HepG2 (cell line): ENCODE data around the gene ST6GALNAC6. TPM values are rescaled to one million over a fixed set of nuclear protein-coding genes. Genes with fewer than 3 reads are reported as not detected.
A peak's percentile ranks its signal among the peaks of the same experiment; 100 is the strongest.

Experiments
- ATAC-seq: fragments of 200-7000 bp; cut with Tn5 transposase; 3 replicates; pipeline ENCODE4 v1.9.1; 2020; ENCODE audit warnings: mild to moderate bottlenecking, moderate library complexity
- BruUV-seq: library from RNA; stranded (reverse); fragments of 400-500 nt; replicated peaks from 2 replicates; lab custom pipeline; 2021; lab: Mats Ljungman, UMichigan
- CTCF ChIA-PET: fragments of 300-600 bp; formaldehyde crosslinking; extraction: SDS; loops from one replicate; lab custom pipeline; 2021; ENCODE audit warnings: low total read pairs, inconsistent platforms, low intra/inter-chr PET ratio; lab: Yijun Ruan, JAX
- POLR2A ChIA-PET: fragments of 350-600 bp; sonication (Branson Sonifier 250); formaldehyde crosslinking; loops from one replicate; lab custom pipeline; 2020; ENCODE audit warnings: antibody characterized with exemption, inconsistent platforms; lab: Yijun Ruan, JAX
- DNase-seq: peaks from one replicate; pipeline ENCODE4 v3.0.0-alpha.2; 2015; ENCODE audit warnings: low spot score
- FAIRE-seq: peaks from 3 replicates; lab custom pipeline; 2011; peaks lifted over from hg19 to GRCh38; lab: Jason Lieb, UNC
- H2AFZ ChIP-seq: one replicate; pipeline ENCODE4 v1.6.1; 2011; ENCODE audit warnings: low read length, inconsistent platforms
- H3K27ac ChIP-seq: fragments of 300-600 bp; 3 replicates; pipeline ENCODE4 v1.8.0; 2011; ENCODE audit warnings: mixed run types, mild to moderate bottlenecking, mixed read lengths, low read length, inconsistent platforms; ENCODE audit not compliant: insufficient read depth; ENCODE audit errors: extremely low read length
- H3K27me3 ChIP-seq, 2 experiments: fragments of 200-600 bp in 1 of 2; 2 replicates in 1 of 2; 3 replicates in 1 of 2; pipeline versions ENCODE4 v1.6.0 to v1.8.0; 2011; ENCODE audit warnings: low read length in 2 of 2, mild to moderate bottlenecking in 2 of 2, moderate library complexity in 2 of 2, inconsistent platforms in 1 of 2; ENCODE audit not compliant: insufficient read depth in 2 of 2, control insufficient read depth in 1 of 2
- H3K36me3 ChIP-seq, 2 experiments: fragments of 200-600 bp in 1 of 2; replicated peaks in 1 of 2; 2 replicates in 1 of 2; 3 replicates in 1 of 2; pipeline versions ENCODE4 v1.5.1 to v1.8.0; 2011; ENCODE audit warnings: low read length in 2 of 2, inconsistent platforms in 1 of 2; ENCODE audit not compliant: insufficient read depth in 2 of 2, control insufficient read depth in 1 of 2
- H3K4me1 ChIP-seq: 2 replicates; pipeline ENCODE4 v1.5.1; 2012; ENCODE audit warnings: low read length, inconsistent platforms; ENCODE audit not compliant: insufficient read depth
- H3K4me2 ChIP-seq: 2 replicates; pipeline ENCODE4 v1.6.0; 2011; ENCODE audit warnings: low read depth, low read length, inconsistent platforms
- H3K4me3 ChIP-seq, 3 experiments: fragments of 200-600 bp in 1 of 3; sonication (generic), shearing (Covaris generic) in 1 of 3; replicated peaks in 1 of 3; 2 replicates each; pipeline ENCODE4 v1.5.1; 2011 to 2016; ENCODE audit warnings: low read length in 3 of 3, inconsistent platforms in 2 of 3, low read depth in 2 of 3, mild to moderate bottlenecking in 2 of 3, control low read depth in 1 of 3, mixed read lengths in 1 of 3; ENCODE audit not compliant: insufficient read depth in 1 of 3
- H3K79me2 ChIP-seq: one replicate; pipeline ENCODE4 v1.6.1; 2011; ENCODE audit warnings: low read length, inconsistent platforms; ENCODE audit not compliant: insufficient read depth
- H3K9ac ChIP-seq: 2 replicates; pipeline ENCODE4 v1.6.0; 2011; ENCODE audit warnings: mild to moderate bottlenecking, low read depth, low read length, inconsistent platforms; ENCODE audit not compliant: insufficient read depth
- H3K9me3 ChIP-seq: 2 replicates; pipeline ENCODE4 v1.5.1; 2012; ENCODE audit warnings: mild to moderate bottlenecking, low read length
- H4K20me1 ChIP-seq: 2 replicates; pipeline ENCODE4 v1.6.0; 2011; ENCODE audit warnings: inconsistent platforms, mild to moderate bottlenecking, low read length, moderate library complexity; ENCODE audit not compliant: insufficient read depth
- GPN1 ChIP-seq: sonication (generic); formaldehyde crosslinking; IDR thresholded peaks from 2 replicates; pipeline ENCODE4 v1.5.1; 2020; ENCODE audit warnings: missing genetic modification reagents, borderline replicate concordance
- ISX ChIP-seq: sonication (generic); formaldehyde crosslinking; conservative IDR thresholded peaks from 2 replicates; pipeline ENCODE4 v1.5.0; 2020; ENCODE audit warnings: missing genetic modification reagents
- MEF2D ChIP-seq: sonication (generic); formaldehyde crosslinking; IDR thresholded peaks from 2 replicates; pipeline ENCODE4 v1.5.1; 2020; ENCODE audit warnings: mild to moderate bottlenecking, missing genetic modification reagents
- NFYB ChIP-seq: sonication (generic); formaldehyde crosslinking; IDR thresholded peaks from 2 replicates; pipeline ENCODE4 v1.4.0; 2020; ENCODE audit warnings: missing genetic modification reagents
- NFYC ChIP-seq: IDR thresholded peaks from 2 replicates; pipeline ENCODE4 v1.6.1; 2016; ENCODE audit warnings: missing genetic modification reagents, missing compliant biosample characterization
- NR1H2 ChIP-seq: sonication (generic); formaldehyde crosslinking; IDR thresholded peaks from 2 replicates; pipeline ENCODE4 v1.8.1; 2022; ENCODE audit warnings: low read depth, missing genetic modification reagents, borderline replicate concordance
- POLR2AphosphoS5 ChIP-seq: IDR thresholded peaks from 2 replicates; pipeline ENCODE4 v1.6.1; 2012; ENCODE audit warnings: low read depth, low read length
- PRDM15 ChIP-seq: sonication (generic); formaldehyde crosslinking; IDR thresholded peaks from 2 replicates; pipeline ENCODE4 v1.4.0; 2020; ENCODE audit warnings: missing genetic modification reagents
- RBAK ChIP-seq: sonication (generic); formaldehyde crosslinking; IDR thresholded peaks from 2 replicates; pipeline ENCODE4 v1.5.1; 2020; ENCODE audit warnings: mild to moderate bottlenecking, missing genetic modification reagents
- SSRP1 ChIP-seq: IDR thresholded peaks from 2 replicates; pipeline ENCODE4 v1.6.1; 2016; ENCODE audit warnings: control low read depth
- ZFYVE20 ChIP-seq: sonication (generic); formaldehyde crosslinking; IDR thresholded peaks from 2 replicates; pipeline ENCODE4 v1.8.0; 2023; ENCODE audit warnings: low read depth, mild to moderate bottlenecking, moderate library complexity, missing genetic modification reagents, borderline replicate concordance
- ZMAT3 ChIP-seq: sonication (generic); formaldehyde crosslinking; conservative IDR thresholded peaks from 2 replicates; pipeline ENCODE4 v1.7.0; 2021; ENCODE audit warnings: missing genetic modification reagents
- ZNF121 ChIP-seq: sonication (generic); formaldehyde crosslinking; IDR thresholded peaks from 2 replicates; pipeline ENCODE4 v1.5.0; 2020; ENCODE audit warnings: mild to moderate bottlenecking, missing genetic modification reagents
- ZNF282 ChIP-seq: fragments of 450-650 bp; IDR thresholded peaks from 2 replicates; pipeline ENCODE4 v1.6.1; 2018; ENCODE audit not compliant: partially characterized antibody
- ZNF83 ChIP-seq: sonication (generic); formaldehyde crosslinking; IDR thresholded peaks from 2 replicates; pipeline ENCODE4 v1.4.0; 2020; ENCODE audit warnings: missing genetic modification reagents, mild to moderate bottlenecking, borderline replicate concordance
- WGBS: methylation state at CpG from one replicate; pipeline ENCODE4 v1.1.6; 2017; ENCODE audit warnings: low lambda C conversion rate; 5-methylcytosine and 5-hydroxymethylcytosine counted together
- in situ Hi-C: cut with HindIII; loops from 2 replicates; pipeline ENCODE4 v1.10.0; 2017; ENCODE audit warnings: low pct_unique_long_range_greater_than_20kb; ENCODE audit not compliant: extremely low pct_ligation_motif_present
- intact Hi-C: fragments of 100-400 bp; cut with micrococcal nuclease; formaldehyde crosslinking; loops from one replicate; pipeline ENCODE4 v1.10.0; 2022; ENCODE audit not compliant: unreplicated experiment
- polyA plus RNA-seq, 8 experiments: library from polyadenylated mRNA; depleted of rRNA in 3 of 8; stranded (reverse) in 7 of 8; unstranded in 1 of 8; fragments of >200 nt; fragmentation: Illumina TruSeq in 4 of 8; extraction: Trizol in 4 of 8; gene quantifications; 2 replicates each; pipeline versions ENCODE4 v1.2.1 to v1.2.3, GENCODE V29; 2011 to 2016; ENCODE audit warnings: low read depth in 4 of 8, missing spikeins in 1 of 8, mixed read lengths in 1 of 8; ENCODE audit not compliant: insufficient read depth in 1 of 8
- total RNA-seq, 5 experiments: library from RNA; depleted of rRNA; stranded (reverse); fragments of >200 nt; fragmentation: Illumina TruSeq; extraction: Trizol; gene quantifications; 2 replicates each; pipeline ENCODE4 v1.2.3, GENCODE V29; 2016; ENCODE audit warnings: low read depth in 1 of 5

The ST6GALNAC6 gene
- total and polyA plus RNA-seq, 2 of the 13 experiments (the other 11 are each of a cell fraction or from before 2014, with no cell fraction given), result 18.5 to 65.4 TPM

- in situ Hi-C loops (loop anchor here (10.0 kb wide), 1 partner anchor 418 kb away; no protein-coding TSS in a partner anchor), intact Hi-C loops (no loop called here)
- ChIA-PET POLR2A (no interaction called here), CTCF (no interaction called here)
- ATAC-seq (no peak), FAIRE-seq (no peak)
- Histone ChIP-seq H2AFZ (no peak overlapping the region), H3K36me3 (no peaks in the 10 kb centered on the region), H3K9me3 (no peaks in the 10 kb centered on the region), H3K4me3 (no peak overlapping the region), H3K79me2 (no peaks in the 10 kb centered on the region), H3K27me3 (peaks cover 0 to 24% of the 10 kb centered on the region in 2 experiments; a peak in 2 of 5 replicates), H4K20me1 (no peaks in the 10 kb centered on the region), H3K4me1 (peaks cover 36% of the 10 kb centered on the region)
- 20% methylated on average over 6 of the region's 6 CpGs for WGBS
- TF ChIP-seq ZMAT3 (no peak), MEF2D (CRISPR knock-in tag) (no peak), ZNF83 (no peak), NFYB (CRISPR knock-in tag) (peak; percentile 83), NFYC (CRISPR knock-in tag) (peak; percentile 70)
- TF ChIP-seq, all 625 proteins: peak for 2
- no peak overlapping the region for H3K27ac ChIP-seq
- no peak for DNase-seq
- H3K4me2 ChIP-seq, result no peak overlapping the region
- H3K9ac ChIP-seq, result no peak overlapping the region
- no TSS peak for BruUV-seq
Observed at GRCh38 chr9:127923046-127923445, 23.6 kb upstream of the ST6GALNAC6 start.

GRCh38 chr9:127921557-127922120 lies 22.2 kb upstream of the ST6GALNAC6 start:
- intact Hi-C loops, result loop anchor here (1.0 kb wide), 2 partner anchors 51 to 331 kb away; no protein-coding TSS in a partner anchor
- no TSS peak for BruUV-seq
- H3K9ac ChIP-seq, result no peak overlapping the region
- peak overlapping the region in 1 of 3 experiments; percentile 41; a peak in 1 of 6 replicates for H3K4me3 ChIP-seq
- no peaks in the 10 kb centered on the region for H4K20me1 ChIP-seq
- ChIA-PET POLR2A (interaction anchor here (1.0 to 1.2 kb wide), 2 partner anchors 25 to 118 kb away, joined by 3 to 4 read pairs; no protein-coding TSS in a partner anchor), CTCF (interaction anchor here (0.7 to 1.9 kb wide), 5 partner anchors 52 to 332 kb away, joined by 3 to 10 read pairs (median 4); partner anchors contain the start of gene TOR2A)
- peak overlapping the region; percentile 45 for H3K4me2 ChIP-seq
- in situ Hi-C loops, result loop anchor here (10.0 kb wide), 1 partner anchor 417 kb away; no protein-coding TSS in a partner anchor
- H2AFZ ChIP-seq, result no peak overlapping the region
- ATAC-seq (peak; percentile 18), FAIRE-seq (peak; percentile 79), DNase-seq (no peak)
- H3K36me3 ChIP-seq, result no peaks in the 10 kb centered on the region
- WGBS, result 2% methylated on average over 11 of the region's 45 CpGs
- no peaks in the 10 kb centered on the region for H3K9me3 ChIP-seq
- H3K27me3 ChIP-seq, result peaks cover 0 to 13% of the 10 kb centered on the region in 2 experiments; a peak in 2 of 5 replicates
- no peaks in the 10 kb centered on the region for H3K79me2 ChIP-seq
- H3K4me1 ChIP-seq, result peaks cover 41% of the 10 kb centered on the region
- no peak overlapping the region for H3K27ac ChIP-seq
- TF ChIP-seq ISX (CRISPR knock-in tag) (no peak), RBAK (no peak), NFYC (CRISPR knock-in tag) (0 out of 2 replicates have a peak, but pooled peaks have one; percentile 14), POLR2AphosphoS5 (no peak), GPN1 (CRISPR knock-in tag) (no peak), ZFYVE20 (CRISPR knock-in tag) (no peak), PRDM15 (CRISPR knock-in tag) (no peak), SSRP1 (CRISPR knock-in tag) (no peak), ZNF282 (no peak), NR1H2 (CRISPR knock-in tag) (no peak), ZNF121 (no peak)
